ENCODE results near the gene GRM7.

GRM7 gene

GRCh38 chr3:7160689-7161088 is 299.8 kb downstream of the GRM7 start:
- DNase-seq: no peak

- DNase-seq: no peak
Measured at GRCh38 chr3:7166460-7166859, 305.5 kb downstream of the GRM7 start.

GRCh38 chr3:7171493-7171892 is 310.6 kb downstream of the GRM7 start:
- DNase-seq: no peak

GRCh38 chr3:7172996-7173395 is 312.1 kb downstream of the GRM7 start:
- no peak for DNase-seq

GRCh38 chr3:7188551-7188950 is 327.6 kb downstream of the GRM7 start:
- no peak for DNase-seq

GRCh38 chr3:7190095-7190494 is 329.2 kb downstream of the GRM7 start:
- DNase-seq: no peak

GRCh38 chr3:7193269-7193668 is 332.4 kb downstream of the GRM7 start:
- no peak for DNase-seq

- no peak for DNase-seq
Measured at GRCh38 chr3:7194071-7194835, 333.3 kb downstream of the GRM7 start.

- DNase-seq: no peak
Measured at GRCh38 chr3:7195934-7196333, 335.0 kb downstream of the GRM7 start.

- DNase-seq: no peak
Measured at GRCh38 chr3:7201784-7202183, 340.9 kb downstream of the GRM7 start.

GRCh38 chr3:7203969-7204847 is 343.3 kb downstream of the GRM7 start:
- no peak for DNase-seq

GRCh38 chr3:7204848-7205156 is 343.9 kb downstream of the GRM7 start:
- no peak for DNase-seq

- DNase-seq: no peak
Measured at GRCh38 chr3:7205535-7205934, 344.6 kb downstream of the GRM7 start.

GRCh38 chr3:7205962-7206361 is 345.0 kb downstream of the GRM7 start:
- DNase-seq: no peak

GRCh38 chr3:7207125-7207524 is 346.2 kb downstream of the GRM7 start:
- DNase-seq: no peak

- no peak for DNase-seq
Measured at GRCh38 chr3:7207928-7208327, 347.0 kb downstream of the GRM7 start.

GRCh38 chr3:7209098-7209497 is 348.2 kb downstream of the GRM7 start:
- DNase-seq: no peak

GRCh38 chr3:7211740-7212139 is 350.8 kb downstream of the GRM7 start:
- no peak for DNase-seq

- DNase-seq: no peak
Measured at GRCh38 chr3:7215706-7216105, 354.8 kb downstream of the GRM7 start.

- no peak for DNase-seq
Measured at GRCh38 chr3:7226393-7226792, 365.5 kb downstream of the GRM7 start.

- no peak for DNase-seq
Measured at GRCh38 chr3:7238565-7239295, 377.8 kb downstream of the GRM7 start.

- no peak for DNase-seq
Measured at GRCh38 chr3:7241584-7242302, 380.8 kb downstream of the GRM7 start.

GRCh38 chr3:7242303-7242635 is 381.4 kb downstream of the GRM7 start:
- DNase-seq: no peak

All from SHP77 (cell line).